ENCODE measurements around the gene GALNT17.

GALNT17 gene

DNA sequence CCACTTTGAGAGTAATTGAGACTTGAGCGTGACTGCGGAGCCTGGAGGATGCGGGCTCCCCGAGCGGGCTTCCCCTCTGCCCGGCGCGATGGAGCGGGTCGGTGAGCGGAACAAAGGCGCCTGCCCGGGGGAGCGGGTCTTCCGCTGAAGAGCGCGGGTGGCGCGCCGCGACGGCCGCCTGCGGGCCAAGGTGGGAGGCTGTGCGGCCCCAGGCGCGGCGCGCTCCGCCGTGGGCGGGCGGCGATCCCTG, at the start of gene GALNT17:
TSS of gene GALNT17 (plus strand) at position 18 of the 250 bp plus-strand sequence.
- no peak for DNase-seq (ENCODE audit: low spot score)

GRCh38 chr7:71095266-71095860, 36.6 kb upstream of the GALNT17 start:
- no peak for DNase-seq (ENCODE audit: low spot score)

DNA sequence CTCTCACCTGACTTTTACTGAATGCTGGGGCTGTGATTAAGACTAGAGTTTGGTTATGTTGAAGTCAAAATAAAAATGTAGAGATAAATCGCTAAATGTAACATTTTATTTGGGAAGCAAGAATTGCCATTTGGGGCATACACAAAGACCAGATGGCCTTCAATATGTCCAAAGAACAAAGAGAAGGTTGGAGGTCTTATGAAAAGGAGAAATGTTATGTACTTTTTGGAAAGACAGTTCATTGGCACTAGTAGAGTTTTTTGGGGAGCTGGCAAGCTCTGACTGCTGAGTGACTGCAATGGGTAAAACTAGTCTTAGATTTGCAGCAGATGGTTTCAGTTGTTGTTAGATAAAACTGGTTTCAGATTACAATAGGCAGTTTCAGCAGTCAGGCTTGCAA, 35.6 kb upstream of the GALNT17 start:
- no peak for DNase-seq (ENCODE audit: low spot score)

GRCh38 chr7:71106226-71106625, 25.7 kb upstream of the GALNT17 start:
- DNase-seq (ENCODE audit: low spot score) = no peak

GRCh38 chr7:71112436-71112835, 19.5 kb upstream of the GALNT17 start:
- no peak for DNase-seq (ENCODE audit: low spot score)

- DNase-seq (ENCODE audit: low spot score) = no peak
Measured at GRCh38 chr7:71120096-71120495, 11.8 kb upstream of the GALNT17 start.

- no peak for DNase-seq (ENCODE audit: low spot score)
Measured at GRCh38 chr7:71129126-71129525, 2.8 kb upstream of the GALNT17 start.

- DNase-seq (ENCODE audit: low spot score) = no peak
Measured at GRCh38 chr7:71130031-71130679, 1.8 kb upstream of the GALNT17 start.

DNA sequence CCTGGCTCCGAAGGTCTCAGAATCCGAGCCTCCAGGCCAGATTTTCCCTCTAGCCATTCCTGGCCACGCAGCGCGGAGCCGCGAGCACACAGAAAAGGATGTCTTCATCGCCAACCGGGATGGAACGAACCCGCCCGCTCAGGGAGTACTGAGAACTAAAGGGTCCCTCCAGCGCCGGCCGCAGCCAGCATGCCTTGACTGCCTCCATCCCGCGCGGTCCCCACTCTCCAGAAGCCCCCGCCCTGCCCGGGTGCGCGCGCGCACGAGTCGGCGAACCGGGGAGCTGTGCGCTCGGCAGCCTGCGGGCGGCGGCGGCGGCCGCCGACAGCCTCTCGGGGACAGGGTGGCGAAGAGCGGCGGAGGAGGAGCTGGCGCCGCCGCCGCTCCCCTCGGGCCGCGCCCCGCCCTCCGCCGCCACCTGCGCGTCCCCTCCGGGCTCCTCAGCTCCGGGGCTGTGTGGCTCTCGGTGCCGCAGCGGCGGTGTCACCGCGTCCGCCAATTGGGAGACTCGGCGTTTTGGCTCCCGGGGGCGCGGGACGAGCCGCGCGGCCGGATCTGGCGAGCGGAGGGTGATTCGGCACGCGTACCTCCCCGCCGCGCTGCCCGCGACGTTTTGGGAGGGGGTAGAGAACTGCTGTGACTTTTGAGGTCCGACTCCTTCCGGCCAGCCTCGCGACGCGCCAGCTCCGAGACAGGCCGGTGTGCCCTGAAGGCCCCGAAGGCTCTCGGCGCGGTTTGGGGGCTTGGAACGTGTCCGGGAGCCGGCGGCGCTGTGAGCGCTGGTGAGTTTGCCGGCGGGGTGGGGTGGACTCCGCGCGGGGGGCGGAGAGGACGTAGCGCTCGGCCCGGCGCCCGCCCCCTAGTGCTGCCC, 453 bp upstream of the GALNT17 start:
- no peak for DNase-seq (ENCODE audit: low spot score)

GRCh38 chr7:71132377-71133231, 660 bp downstream of the GALNT17 start:
- no peak for DNase-seq (ENCODE audit: low spot score)

DNA sequence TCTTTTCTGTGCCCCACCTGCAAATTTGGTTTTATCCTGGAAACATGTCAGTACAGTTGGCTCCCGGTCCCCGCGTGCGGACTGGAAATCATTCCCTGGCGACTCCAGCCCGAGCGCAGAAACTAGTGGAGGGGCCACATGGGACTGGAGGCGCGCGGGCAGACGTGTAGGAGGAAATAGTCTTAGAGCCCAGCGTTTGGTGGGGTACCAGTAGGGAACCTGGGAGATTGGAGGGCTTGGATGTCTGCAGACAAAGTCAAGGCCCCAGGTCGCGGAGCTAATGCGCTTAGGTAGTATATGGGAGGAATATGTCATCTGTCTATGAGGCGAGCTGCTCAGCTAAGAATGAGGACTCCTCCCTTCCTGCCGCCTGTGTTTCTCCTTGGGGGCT, 1.3 kb downstream of the GALNT17 start:
- no peak for DNase-seq (ENCODE audit: low spot score)

DNA sequence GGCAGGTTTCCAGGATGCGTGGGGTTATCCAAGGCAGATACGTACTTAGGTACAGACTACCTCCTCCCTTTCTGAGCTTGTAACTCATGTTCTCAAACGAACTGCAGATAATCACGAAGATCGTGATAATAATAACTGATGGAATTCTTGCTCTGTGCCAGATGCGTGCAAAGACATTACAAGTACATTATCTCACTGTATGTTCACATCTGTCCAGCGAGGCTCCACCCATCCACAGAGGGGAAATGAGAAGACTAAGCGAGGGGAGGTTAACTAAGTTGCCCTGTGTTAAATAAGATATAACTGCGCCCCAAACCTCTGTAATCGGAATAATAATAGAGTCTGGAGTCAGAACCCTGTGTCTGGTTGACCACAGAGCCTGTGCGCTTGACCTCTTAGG, 1.9 kb downstream of the GALNT17 start:
- DNase-seq (ENCODE audit: low spot score) = no peak

- no peak for DNase-seq (ENCODE audit: low spot score)
Measured at GRCh38 chr7:71135116-71135515, 3.2 kb downstream of the GALNT17 start.

- no peak for DNase-seq (ENCODE audit: low spot score)
Measured at GRCh38 chr7:71135663-71136062, 3.7 kb downstream of the GALNT17 start.

DNA sequence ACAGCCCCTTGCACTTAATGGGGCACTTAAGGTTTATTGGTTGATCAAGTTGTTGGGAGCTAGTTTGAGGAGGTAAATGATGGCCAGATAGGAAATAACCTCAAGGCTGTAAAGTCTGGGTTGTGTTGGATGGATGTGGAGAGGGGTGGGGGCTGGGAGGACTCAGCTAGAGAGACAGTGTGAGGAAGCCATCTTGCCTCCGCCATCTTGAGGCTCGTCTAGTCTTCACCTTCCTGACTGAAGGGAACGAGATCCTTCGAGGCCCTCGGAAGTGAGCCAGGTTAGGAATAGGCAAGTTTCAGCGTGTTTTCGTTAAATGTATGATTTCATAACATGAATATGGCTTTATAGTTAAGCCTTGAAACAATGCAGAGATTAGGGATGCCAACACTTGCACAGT, 5.5 kb downstream of the GALNT17 start:
- DNase-seq (ENCODE audit: low spot score) = no peak

DNA sequence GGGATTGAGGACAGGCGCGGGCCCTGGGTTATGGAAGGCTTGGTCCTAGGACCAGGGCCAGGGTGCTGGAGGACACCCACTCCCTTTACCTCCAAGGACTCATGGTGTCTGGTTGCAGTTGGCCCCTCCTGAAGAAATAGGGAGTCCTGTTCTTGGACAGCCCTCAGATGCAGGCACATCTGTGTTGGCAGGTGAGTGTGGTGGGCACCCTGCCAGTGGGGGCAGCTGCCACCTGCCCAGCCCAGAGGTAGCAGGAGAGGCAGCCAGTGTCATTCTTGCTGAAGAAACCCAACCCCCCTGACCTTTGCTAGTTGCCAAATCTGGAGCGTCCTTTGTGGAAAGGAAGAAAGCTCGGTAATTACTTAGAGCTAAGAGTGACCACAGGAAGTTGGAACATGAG, 8.3 kb downstream of the GALNT17 start:
- DNase-seq (ENCODE audit: low spot score) = no peak

DNA sequence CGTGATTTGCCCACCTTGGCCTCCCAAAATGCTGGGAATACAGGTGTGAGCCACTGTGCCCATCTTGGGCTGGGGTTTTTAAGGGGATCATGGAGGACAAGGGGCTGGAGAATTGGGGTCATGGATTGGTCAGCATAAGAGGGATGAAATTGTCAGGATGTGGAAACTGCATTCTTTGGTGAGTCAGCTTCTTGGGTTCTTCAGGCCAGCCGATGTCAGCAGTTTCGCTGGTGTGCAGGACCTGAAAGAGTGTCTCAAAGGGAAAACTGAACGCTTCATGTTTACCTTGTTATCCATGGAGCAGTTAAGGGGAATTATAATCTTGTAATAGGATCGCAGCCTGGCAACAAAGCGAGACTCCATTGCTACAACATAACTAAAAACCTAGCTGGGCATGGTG, 13.0 kb downstream of the GALNT17 start:
- no peak for DNase-seq (ENCODE audit: low spot score)

- DNase-seq (ENCODE audit: low spot score) = no peak
Measured at GRCh38 chr7:71145906-71146901, 14.3 kb downstream of the GALNT17 start.

DNA sequence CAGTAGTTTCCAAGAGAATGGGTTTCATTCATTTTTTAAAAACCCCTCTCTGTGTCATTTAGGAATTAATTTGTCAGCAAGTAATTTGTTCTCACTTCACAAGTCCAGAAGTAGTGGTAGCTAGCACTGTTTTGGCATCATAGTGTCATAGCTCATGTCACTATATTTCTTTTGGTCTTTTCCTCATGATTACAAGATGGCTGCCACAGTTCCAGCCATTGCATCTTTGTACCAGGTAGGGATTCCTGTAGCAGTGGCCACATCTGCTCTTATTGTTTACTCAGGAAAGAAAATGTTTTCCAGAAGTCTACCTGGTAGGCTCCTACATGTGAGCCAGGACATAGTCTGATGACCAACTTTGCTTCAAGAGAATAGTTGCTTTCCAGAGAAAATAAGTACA, 16.2 kb downstream of the GALNT17 start:
- no peak for DNase-seq (ENCODE audit: low spot score)

- no peak for DNase-seq (ENCODE audit: low spot score)
Measured at GRCh38 chr7:71155236-71155635, 23.3 kb downstream of the GALNT17 start.

- DNase-seq (ENCODE audit: low spot score) = no peak
Measured at GRCh38 chr7:71157757-71158156, 25.8 kb downstream of the GALNT17 start.
